GM06990 (cell line): ENCODE data around the gene NUDCD3.

Source experiments
- DNase-seq: peaks from one replicate; pipeline ENCODE4 v3.0.0-alpha.2; 2011; ENCODE audit not compliant: insufficient read length; ENCODE audit errors: extremely low read depth
- H3K27me3 ChIP-seq: replicated peaks from 2 replicates; pipeline ENCODE4 v1.6.0; 2011; ENCODE audit warnings: low read length; ENCODE audit not compliant: control insufficient read depth, insufficient read depth
- H3K36me3 ChIP-seq: 2 replicates; pipeline ENCODE4 v1.5.1; 2011; ENCODE audit warnings: low read length; ENCODE audit not compliant: control insufficient read depth, insufficient read depth
- H3K4me3 ChIP-seq: replicated peaks from 2 replicates; pipeline ENCODE4 v1.5.1; 2011; ENCODE audit warnings: low read depth, mild to moderate bottlenecking, control low read depth, low read length
- TF ChIP-seq, protein P1 (sequence below): IDR thresholded peaks from 2 replicates; pipeline ENCODE4 v1.5.1; 2011; ENCODE audit warnings: low read length, control low read depth, mild to moderate bottlenecking, inconsistent platforms; ENCODE audit not compliant: insufficient read depth, poor library complexity, severe bottlenecking

Gene NUDCD3

DNA sequence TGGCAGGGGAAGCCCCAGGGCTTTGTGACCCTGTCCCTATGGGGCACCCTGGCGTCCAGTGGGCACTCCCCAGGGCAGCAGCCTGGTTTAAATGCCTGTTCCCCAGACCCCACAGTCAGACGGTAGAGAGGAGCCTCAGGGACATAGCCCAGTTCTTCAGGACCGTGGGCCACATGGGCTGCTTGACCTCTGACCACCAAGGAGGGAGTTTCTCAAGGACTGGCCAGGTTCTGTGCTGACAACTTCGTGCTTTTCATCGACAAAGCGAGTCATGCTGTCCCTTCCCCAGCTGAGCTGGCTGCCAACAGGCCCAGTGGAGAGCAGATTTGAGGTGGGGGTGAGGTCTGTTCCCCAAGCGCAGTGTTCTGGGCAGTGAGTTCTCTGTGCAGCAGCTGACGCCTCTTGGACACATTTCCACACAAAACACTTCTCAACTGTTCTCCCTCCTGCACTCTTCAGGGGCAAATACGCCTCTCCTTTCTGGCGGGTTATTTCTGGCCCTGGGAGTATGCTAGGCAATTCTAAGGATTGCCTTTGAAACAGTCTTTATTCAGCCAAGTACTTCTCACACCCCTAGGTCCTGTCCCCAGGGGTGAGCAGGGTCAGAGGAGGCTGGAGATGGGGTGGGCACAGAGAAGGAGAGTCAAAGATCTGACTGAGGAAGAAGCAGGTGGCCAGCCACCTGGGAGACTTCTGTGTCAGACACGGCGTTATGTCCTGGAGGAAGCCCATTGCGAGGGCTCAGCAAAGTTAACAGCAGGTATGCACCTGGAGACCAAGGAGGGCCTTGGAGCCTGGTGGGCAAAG is 107.8 kb downstream of the NUDCD3 start:
- no peaks in the 10 kb centered on the region for H3K27me3 ChIP-seq
- peaks cover 17% of the 10 kb centered on the region for H3K36me3 ChIP-seq
- TF ChIP-seq, protein P1, sequence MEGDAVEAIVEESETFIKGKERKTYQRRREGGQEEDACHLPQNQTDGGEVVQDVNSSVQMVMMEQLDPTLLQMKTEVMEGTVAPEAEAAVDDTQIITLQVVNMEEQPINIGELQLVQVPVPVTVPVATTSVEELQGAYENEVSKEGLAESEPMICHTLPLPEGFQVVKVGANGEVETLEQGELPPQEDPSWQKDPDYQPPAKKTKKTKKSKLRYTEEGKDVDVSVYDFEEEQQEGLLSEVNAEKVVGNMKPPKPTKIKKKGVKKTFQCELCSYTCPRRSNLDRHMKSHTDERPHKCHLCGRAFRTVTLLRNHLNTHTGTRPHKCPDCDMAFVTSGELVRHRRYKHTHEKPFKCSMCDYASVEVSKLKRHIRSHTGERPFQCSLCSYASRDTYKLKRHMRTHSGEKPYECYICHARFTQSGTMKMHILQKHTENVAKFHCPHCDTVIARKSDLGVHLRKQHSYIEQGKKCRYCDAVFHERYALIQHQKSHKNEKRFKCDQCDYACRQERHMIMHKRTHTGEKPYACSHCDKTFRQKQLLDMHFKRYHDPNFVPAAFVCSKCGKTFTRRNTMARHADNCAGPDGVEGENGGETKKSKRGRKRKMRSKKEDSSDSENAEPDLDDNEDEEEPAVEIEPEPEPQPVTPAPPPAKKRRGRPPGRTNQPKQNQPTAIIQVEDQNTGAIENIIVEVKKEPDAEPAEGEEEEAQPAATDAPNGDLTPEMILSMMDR: no peak
- no peak for DNase-seq
- H3K4me3 ChIP-seq: no peak overlapping the region

GRCh38 chr7:44381494-44382220 is 108.8 kb downstream of the NUDCD3 start:
- Histone ChIP-seq H3K4me3 (no peak overlapping the region), H3K27me3 (no peaks in the 10 kb centered on the region), H3K36me3 (peaks cover 17% of the 10 kb centered on the region)
- DNase-seq: no peak
- TF ChIP-seq, protein P1: no peak

DNA sequence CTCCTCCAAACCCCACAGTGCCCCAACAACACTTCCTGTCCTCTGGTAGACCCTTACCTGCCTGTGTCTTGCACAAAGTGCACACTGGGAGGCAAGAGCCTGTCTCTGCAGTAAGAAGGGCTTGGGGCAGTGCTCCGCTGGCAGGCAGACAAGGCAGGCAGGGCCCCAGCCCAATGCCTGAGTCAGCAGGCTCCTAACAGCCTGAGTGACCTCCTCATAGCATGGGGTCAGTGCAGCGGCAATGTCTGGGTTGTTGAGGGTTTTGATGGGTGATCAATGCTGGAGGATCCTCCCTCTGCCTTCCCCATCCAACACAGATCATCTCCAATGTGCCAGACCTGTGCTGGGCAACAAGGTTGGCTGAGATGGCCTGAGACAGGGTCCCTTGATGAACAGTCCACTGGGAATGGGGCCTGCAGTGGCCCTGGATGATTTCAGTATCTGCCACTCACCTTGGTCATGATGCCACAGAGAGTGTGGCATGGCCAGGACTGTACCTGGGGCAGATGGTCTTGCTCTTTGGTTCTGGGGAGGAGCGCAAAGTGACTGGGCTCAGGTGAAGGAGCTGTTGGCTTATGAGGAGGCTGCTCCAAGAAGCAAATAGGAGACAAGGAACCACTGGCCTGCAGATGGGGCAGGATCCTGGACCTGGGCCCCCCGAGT is 109.5 kb downstream of the NUDCD3 start:
- H3K4me3 ChIP-seq: no peak overlapping the region
- no peak for DNase-seq
- no peaks in the 10 kb centered on the region for H3K27me3 ChIP-seq
- H3K36me3 ChIP-seq: peaks cover 13% of the 10 kb centered on the region
- TF ChIP-seq, protein P1: no peak

DNA sequence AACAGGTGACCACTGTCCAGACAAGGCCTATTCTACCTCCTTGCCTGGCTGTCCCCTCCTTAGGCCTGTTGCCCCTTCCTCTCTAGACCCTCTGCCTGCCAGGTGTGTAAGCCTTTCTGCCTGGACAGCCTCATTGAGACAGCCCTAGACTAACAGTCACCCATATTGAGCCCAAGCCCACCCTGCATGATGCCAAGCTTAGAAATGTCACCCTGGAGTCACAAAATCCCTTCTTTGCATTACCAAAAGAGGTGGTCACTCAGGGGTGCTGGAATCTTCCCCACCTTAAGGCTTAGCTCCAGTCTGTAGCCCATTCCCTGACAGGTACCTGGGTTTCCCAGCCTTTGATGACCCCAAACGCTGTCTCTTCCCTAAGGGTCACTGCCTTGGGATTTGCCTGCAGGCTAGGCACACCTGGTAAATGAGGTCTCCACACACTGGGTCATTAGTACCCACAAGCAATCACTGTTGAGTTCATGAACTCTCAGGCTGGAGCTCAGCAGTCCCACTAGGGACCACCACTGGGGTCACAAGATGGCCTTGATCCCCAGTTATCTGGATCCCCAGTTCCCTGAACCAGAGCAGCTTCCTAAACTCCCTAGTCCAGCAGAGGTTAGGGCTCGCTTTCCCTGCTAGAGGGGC is 110.1 kb downstream of the NUDCD3 start:
- H3K4me3 ChIP-seq: no peak overlapping the region
- TF ChIP-seq, protein P1: no peak
- DNase-seq: no peak

DNA sequence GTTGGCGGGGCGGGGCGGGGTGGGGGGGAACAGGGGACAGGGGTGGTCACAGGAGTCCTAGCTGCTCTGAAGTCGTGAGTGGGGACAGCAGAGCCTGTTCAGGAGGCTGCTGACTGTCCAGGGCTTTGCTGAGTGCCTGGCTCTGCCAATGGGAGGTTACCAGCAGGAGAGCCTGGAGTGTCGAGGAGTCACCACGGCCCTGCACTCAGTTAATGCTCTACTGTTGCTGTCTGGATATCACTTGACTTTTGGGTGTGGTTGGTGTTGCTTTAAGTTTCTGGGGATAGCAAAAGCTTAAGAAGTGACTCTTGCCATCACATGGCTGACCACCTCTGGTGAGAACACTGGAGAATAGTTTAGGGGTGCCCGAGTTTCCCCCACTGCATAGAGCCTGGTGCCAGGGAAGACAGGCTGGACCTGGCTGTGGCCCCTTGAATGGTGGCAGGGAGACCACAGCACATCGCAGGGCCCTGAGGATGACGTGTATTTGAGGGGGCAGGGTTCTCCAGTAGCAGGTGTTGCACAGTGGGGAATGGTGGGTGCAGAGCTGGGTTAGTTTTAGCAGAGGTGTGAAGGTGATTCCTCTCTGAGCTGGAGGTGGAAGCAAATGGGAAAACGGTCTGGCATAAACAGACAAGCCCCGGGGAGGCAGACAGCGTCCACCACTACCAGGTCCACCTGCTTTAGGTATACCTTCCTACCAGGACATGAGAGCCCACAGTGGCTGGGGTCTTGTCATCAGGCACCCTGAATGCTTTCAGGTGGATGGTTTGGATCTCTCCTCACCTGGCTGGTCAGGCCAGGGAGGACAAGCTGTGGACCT is 110.9 kb downstream of the NUDCD3 start:
- Histone ChIP-seq H3K4me3 (no peak overlapping the region), H3K27me3 (no peaks in the 10 kb centered on the region), H3K36me3 (peaks cover 5% of the 10 kb centered on the region)
- TF ChIP-seq, protein P1: no peak
- DNase-seq: no peak

More for the DNA sequence above, 110.1 kb downstream of the NUDCD3 start:
- Histone ChIP-seq H3K36me3 (peaks cover 10% of the 10 kb centered on the region), H3K27me3 (no peaks in the 10 kb centered on the region)
